Neural cell (in vitro differentiated cells): Measurements from ENCODE around the gene BICDL1. TPM values are rescaled to one million over a fixed set of nuclear protein-coding genes. Genes with fewer than 3 reads are reported as not detected.

ENCODE experiments used
- H2AFZ ChIP-seq: fragments of 200-600, 300-800 bp; sonication (generic), shearing (Covaris generic); 2 replicates; pipeline ENCODE4 v1.6.0; 2014; ENCODE audit warnings: low read depth, mild to moderate bottlenecking, antibody characterized with exemption, low read length, moderate library complexity
- H3F3A ChIP-seq: fragments of 200-600 bp; shearing (Covaris generic); 2 replicates; pipeline ENCODE4 v1.6.1; 2016; ENCODE audit warnings: mild to moderate bottlenecking, moderate library complexity, mixed read lengths, antibody characterized with exemption, low read length; ENCODE audit not compliant: insufficient read depth, poor library complexity, severe bottlenecking
- H3K27ac ChIP-seq: fragments of 200-600, 300-800 bp; sonication (generic), shearing (Covaris generic); 2 replicates; pipeline ENCODE4 v1.5.1; 2014; ENCODE audit warnings: mild to moderate bottlenecking, low read length, moderate library complexity
- H3K27me3 ChIP-seq: fragments of 300-800, 200-600 bp; sonication (generic), shearing (Covaris generic); 2 replicates; pipeline ENCODE4 v1.6.0; 2014; ENCODE audit warnings: mild to moderate bottlenecking, low read depth, low read length, moderate library complexity; ENCODE audit not compliant: insufficient read depth
- H3K36me3 ChIP-seq: fragments of 300-800, 200-600 bp; sonication (generic), shearing (Covaris generic); 2 replicates; pipeline ENCODE4 v1.5.1; 2014; ENCODE audit warnings: mild to moderate bottlenecking, antibody characterized with exemption, low read length, moderate library complexity; ENCODE audit not compliant: insufficient read depth
- H3K4me2 ChIP-seq: fragments of 300-800, 200-600 bp; sonication (generic), shearing (Covaris generic); 2 replicates; pipeline ENCODE4 v1.6.0; 2014; ENCODE audit warnings: mild to moderate bottlenecking, low read length
- H3K4me3 ChIP-seq: fragments of 300-800, 200-600 bp; sonication (generic), shearing (Covaris generic); 2 replicates; pipeline ENCODE4 v1.5.1; 2014; ENCODE audit warnings: mild to moderate bottlenecking, low read length, moderate library complexity
- H3K79me2 ChIP-seq: fragments of 200-600 bp; shearing (Covaris generic); replicated peaks from 2 replicates; pipeline ENCODE4 v1.6.0; 2014; ENCODE audit warnings: mild to moderate bottlenecking, low read length, moderate library complexity; ENCODE audit not compliant: insufficient read depth
- H3K9ac ChIP-seq: fragments of 300-800, 200-600 bp; sonication (generic), shearing (Covaris generic); 2 replicates; pipeline ENCODE4 v1.6.1; 2016; ENCODE audit warnings: mild to moderate bottlenecking, low read length, mixed read lengths
- H3K9me2 ChIP-seq: fragments of 200-600 bp; shearing (Covaris generic); 2 replicates; pipeline ENCODE4 v1.6.1; 2016; ENCODE audit warnings: mild to moderate bottlenecking, low read length, mixed read lengths; ENCODE audit not compliant: insufficient read depth
- H3K9me3 ChIP-seq: fragments of 200-600, 300-800 bp; sonication (generic), shearing (Covaris generic); 2 replicates; pipeline ENCODE4 v1.6.1; 2016; ENCODE audit warnings: mild to moderate bottlenecking, mixed run types, low read length, moderate library complexity, mixed read lengths
- H4K20me1 ChIP-seq: fragments of 200-600 bp; shearing (Covaris generic); 2 replicates; pipeline ENCODE4 v1.6.1; 2016; ENCODE audit warnings: mild to moderate bottlenecking, mixed run types; ENCODE audit not compliant: insufficient read depth
- EP300 ChIP-seq: fragments of 450-650 bp; conservative IDR thresholded peaks from 2 replicates; pipeline ENCODE4 v1.6.1; 2014; ENCODE audit warnings: antibody characterized with exemption, mild to moderate bottlenecking, moderate library complexity; ENCODE audit not compliant: poor library complexity, severe bottlenecking
- EZH2 ChIP-seq: fragments of 200-600, 300-800 bp; shearing (Covaris generic), sonication (generic); IDR thresholded peaks from 2 replicates; pipeline ENCODE4 v1.6.1; 2014; ENCODE audit warnings: antibody characterized with exemption, low read length, borderline replicate concordance, mild to moderate bottlenecking; ENCODE audit not compliant: insufficient read depth, poor library complexity, severe bottlenecking
- MXI1 ChIP-seq: fragments of 450-650 bp; conservative IDR thresholded peaks from 2 replicates; pipeline ENCODE4 v1.6.1; 2014; ENCODE audit warnings: antibody characterized with exemption, mild to moderate bottlenecking; ENCODE audit not compliant: poor library complexity, severe bottlenecking
- POLR2AphosphoS5 ChIP-seq: IDR thresholded peaks from 2 replicates; pipeline ENCODE4 v1.6.1; 2012
- RAD21 ChIP-seq: fragments of 450-650 bp; conservative IDR thresholded peaks from 2 replicates; pipeline ENCODE4 v1.6.1; 2014; ENCODE audit warnings: antibody characterized with exemption, mild to moderate bottlenecking, moderate library complexity
- SMC3 ChIP-seq: fragments of 450-650 bp; conservative IDR thresholded peaks from 2 replicates; pipeline ENCODE4 v1.6.1; 2014; ENCODE audit warnings: antibody characterized with exemption, mild to moderate bottlenecking, moderate library complexity; ENCODE audit not compliant: poor library complexity
- TAF1 ChIP-seq: IDR thresholded peaks from 2 replicates; pipeline ENCODE4 v1.6.1; 2012; ENCODE audit warnings: low read depth
- polyA plus RNA-seq: library from polyadenylated mRNA; depleted of rRNA; stranded (reverse); fragments of >200 nt; gene quantifications from 2 replicates; pipeline ENCODE4 v1.2.3, GENCODE V29; 2014
- TF ChIP-seq, protein P1 (sequence below): IDR thresholded peaks from 2 replicates; pipeline ENCODE4 v1.6.1; 2012; ENCODE audit warnings: borderline replicate concordance
- TF ChIP-seq, protein P2 (sequence below): fragments of 450-650 bp; IDR thresholded peaks from 2 replicates; pipeline ENCODE4 v1.5.1; 2014; ENCODE audit warnings: antibody characterized with exemption, mild to moderate bottlenecking, moderate library complexity; ENCODE audit not compliant: poor library complexity, severe bottlenecking

The BICDL1 gene
- polyA plus RNA-seq, 1 donor from 2014 or later = 136 TPM

DNA sequence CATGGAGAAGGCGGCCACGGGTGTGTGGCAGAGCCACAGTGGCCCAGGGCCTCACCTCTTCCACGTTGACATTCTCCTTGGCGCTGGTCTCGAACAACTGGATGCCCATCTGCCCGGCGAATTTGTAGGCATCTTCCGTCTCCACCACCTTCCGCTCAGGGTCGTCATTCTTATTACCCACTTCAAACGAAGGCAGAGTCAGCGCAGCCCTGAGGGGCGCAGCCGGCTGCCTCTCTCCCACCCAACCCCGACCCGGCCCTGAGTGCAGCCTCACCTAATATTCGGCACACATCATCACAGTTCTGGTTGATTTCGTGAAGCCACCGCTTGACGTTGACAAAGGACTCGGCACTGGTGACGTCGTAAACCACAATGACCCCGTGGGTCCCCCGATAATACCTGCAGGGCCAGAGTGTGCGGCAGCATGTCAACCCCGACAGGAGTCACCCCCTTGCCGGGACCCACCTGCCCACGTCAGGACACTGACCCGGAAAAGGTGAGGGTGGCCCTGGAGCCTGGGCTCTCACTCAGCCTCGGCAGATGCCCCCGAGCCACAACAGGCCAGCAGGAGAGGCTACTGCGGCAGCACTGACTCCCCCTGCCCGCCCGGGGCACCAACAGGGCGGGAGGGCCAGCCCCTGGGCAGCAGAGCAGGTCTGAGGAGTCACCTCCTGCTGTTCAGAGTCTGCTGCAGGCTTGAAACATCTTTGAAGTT, 109.9 kb downstream of the BICDL1 start:
- Histone ChIP-seq H3K9ac (no peak overlapping the region), H3K27me3 (no peaks in the 10 kb centered on the region), H4K20me1 (peaks cover 5% of the 10 kb centered on the region), H3K4me3 (no peak overlapping the region), H3F3A (no peaks in the 10 kb centered on the region), H3K4me2 (no peak overlapping the region), H3K9me3 (no peaks in the 10 kb centered on the region), H3K36me3 (no peaks in the 10 kb centered on the region), H3K79me2 (no peaks in the 10 kb centered on the region), H3K9me2 (no peaks in the 10 kb centered on the region), H2AFZ (no peak overlapping the region), H3K27ac (no peak overlapping the region)
- TF ChIP-seq EP300 = no peak

DNA sequence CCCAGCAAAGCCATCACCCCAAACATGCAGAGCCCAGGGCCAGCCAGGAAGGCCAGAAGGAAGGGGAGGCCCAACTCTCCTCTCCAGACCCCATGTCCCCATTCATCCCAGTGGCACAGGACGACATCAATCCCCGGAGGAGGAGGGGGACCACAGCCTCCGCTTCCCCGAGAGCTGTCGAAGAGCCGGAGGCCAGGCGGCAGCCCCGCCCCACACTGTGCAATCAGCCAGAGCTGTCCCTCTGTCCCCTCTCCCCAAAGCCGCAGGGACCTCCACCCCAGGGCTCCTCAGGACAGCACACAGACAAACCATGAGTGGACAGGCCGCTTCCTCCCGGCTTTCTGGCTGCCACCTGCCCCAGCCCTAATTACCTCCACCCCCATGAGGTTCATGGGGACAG, 110.7 kb downstream of the BICDL1 start:
- H3K36me3 ChIP-seq = no peaks in the 10 kb centered on the region
- no peaks in the 10 kb centered on the region for H3K9me2 ChIP-seq
- H3K9ac ChIP-seq = no peak overlapping the region
- H3K4me3 ChIP-seq = no peak overlapping the region
- TF ChIP-seq EP300 = no peak
- H3K4me2 ChIP-seq = no peak overlapping the region
- no peaks in the 10 kb centered on the region for H3K9me3 ChIP-seq
- H3K27me3 ChIP-seq = no peaks in the 10 kb centered on the region
- H3K27ac ChIP-seq = no peak overlapping the region
- H3K79me2 ChIP-seq = no peaks in the 10 kb centered on the region
- peaks cover 3% of the 10 kb centered on the region for H4K20me1 ChIP-seq
- H3F3A ChIP-seq = no peaks in the 10 kb centered on the region
- H2AFZ ChIP-seq = no peak overlapping the region

DNA sequence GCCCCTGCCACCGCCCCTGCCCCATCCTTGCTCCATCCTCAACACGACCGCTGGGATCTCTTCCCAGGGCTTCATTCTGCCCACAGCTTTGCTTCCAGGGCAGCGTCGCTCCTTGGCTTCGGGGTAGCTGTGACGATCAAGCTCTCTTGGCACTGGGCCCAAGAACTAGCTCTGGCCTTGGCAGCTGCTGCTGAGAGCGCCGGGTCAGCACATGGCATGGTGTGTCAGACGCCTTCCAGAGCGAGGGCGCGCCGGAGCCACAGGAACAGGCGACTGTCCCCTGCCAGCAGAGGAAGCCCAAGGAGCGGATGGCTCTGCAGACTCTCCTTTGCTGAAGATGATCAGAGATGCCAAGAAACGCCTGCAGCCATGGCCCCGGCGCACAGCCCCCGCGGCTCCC, 111.6 kb downstream of the BICDL1 start:
- Histone ChIP-seq H2AFZ (no peak overlapping the region), H3K27ac (no peak overlapping the region), H3F3A (no peaks in the 10 kb centered on the region), H3K4me2 (no peak overlapping the region), H3K9me3 (no peaks in the 10 kb centered on the region), H4K20me1 (peaks cover 3% of the 10 kb centered on the region), H3K27me3 (no peaks in the 10 kb centered on the region), H3K36me3 (no peaks in the 10 kb centered on the region), H3K79me2 (no peaks in the 10 kb centered on the region), H3K9me2 (no peaks in the 10 kb centered on the region), H3K9ac (no peak overlapping the region), H3K4me3 (no peak overlapping the region)
- no peak for TF ChIP-seq SMC3
- TF ChIP-seq, protein P1, sequence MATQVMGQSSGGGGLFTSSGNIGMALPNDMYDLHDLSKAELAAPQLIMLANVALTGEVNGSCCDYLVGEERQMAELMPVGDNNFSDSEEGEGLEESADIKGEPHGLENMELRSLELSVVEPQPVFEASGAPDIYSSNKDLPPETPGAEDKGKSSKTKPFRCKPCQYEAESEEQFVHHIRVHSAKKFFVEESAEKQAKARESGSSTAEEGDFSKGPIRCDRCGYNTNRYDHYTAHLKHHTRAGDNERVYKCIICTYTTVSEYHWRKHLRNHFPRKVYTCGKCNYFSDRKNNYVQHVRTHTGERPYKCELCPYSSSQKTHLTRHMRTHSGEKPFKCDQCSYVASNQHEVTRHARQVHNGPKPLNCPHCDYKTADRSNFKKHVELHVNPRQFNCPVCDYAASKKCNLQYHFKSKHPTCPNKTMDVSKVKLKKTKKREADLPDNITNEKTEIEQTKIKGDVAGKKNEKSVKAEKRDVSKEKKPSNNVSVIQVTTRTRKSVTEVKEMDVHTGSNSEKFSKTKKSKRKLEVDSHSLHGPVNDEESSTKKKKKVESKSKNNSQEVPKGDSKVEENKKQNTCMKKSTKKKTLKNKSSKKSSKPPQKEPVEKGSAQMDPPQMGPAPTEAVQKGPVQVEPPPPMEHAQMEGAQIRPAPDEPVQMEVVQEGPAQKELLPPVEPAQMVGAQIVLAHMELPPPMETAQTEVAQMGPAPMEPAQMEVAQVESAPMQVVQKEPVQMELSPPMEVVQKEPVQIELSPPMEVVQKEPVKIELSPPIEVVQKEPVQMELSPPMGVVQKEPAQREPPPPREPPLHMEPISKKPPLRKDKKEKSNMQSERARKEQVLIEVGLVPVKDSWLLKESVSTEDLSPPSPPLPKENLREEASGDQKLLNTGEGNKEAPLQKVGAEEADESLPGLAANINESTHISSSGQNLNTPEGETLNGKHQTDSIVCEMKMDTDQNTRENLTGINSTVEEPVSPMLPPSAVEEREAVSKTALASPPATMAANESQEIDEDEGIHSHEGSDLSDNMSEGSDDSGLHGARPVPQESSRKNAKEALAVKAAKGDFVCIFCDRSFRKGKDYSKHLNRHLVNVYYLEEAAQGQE = no peak
- TF ChIP-seq RAD21 = no peak
- TF ChIP-seq POLR2AphosphoS5 = no peak
- TF ChIP-seq EZH2 = no peak
- TF ChIP-seq, protein P2, sequence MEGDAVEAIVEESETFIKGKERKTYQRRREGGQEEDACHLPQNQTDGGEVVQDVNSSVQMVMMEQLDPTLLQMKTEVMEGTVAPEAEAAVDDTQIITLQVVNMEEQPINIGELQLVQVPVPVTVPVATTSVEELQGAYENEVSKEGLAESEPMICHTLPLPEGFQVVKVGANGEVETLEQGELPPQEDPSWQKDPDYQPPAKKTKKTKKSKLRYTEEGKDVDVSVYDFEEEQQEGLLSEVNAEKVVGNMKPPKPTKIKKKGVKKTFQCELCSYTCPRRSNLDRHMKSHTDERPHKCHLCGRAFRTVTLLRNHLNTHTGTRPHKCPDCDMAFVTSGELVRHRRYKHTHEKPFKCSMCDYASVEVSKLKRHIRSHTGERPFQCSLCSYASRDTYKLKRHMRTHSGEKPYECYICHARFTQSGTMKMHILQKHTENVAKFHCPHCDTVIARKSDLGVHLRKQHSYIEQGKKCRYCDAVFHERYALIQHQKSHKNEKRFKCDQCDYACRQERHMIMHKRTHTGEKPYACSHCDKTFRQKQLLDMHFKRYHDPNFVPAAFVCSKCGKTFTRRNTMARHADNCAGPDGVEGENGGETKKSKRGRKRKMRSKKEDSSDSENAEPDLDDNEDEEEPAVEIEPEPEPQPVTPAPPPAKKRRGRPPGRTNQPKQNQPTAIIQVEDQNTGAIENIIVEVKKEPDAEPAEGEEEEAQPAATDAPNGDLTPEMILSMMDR = no peak
- no peak for TF ChIP-seq EP300
- TF ChIP-seq MXI1 = no peak
- no peak for TF ChIP-seq TAF1
